Upper lobe of left lung (tissue), 6 donors: ENCODE measurements around the gene PLP1. TPM values are rescaled to one million over a fixed set of nuclear protein-coding genes. Genes with fewer than 3 reads are reported as not detected.
"Not testable (repeated sequence)": the region's sequence is repeated elsewhere in the genome, so short reads cannot be mapped to it uniquely, and the experiment has no call there.

ENCODE experiments used
- ATAC-seq, 2 donors: fragments of 200-7000 bp; cut with Tn5 transposase; one replicate each; pipeline ENCODE4 v1.9.1; 2022; ENCODE audit warnings: mild to moderate bottlenecking in 2 of 2, moderate library complexity in 2 of 2; ENCODE audit not compliant: low FRiP score in 2 of 2
- DNase-seq, 2 donors: peaks; one replicate each; pipeline ENCODE4 v3.0.0-alpha.2; 2019 to 2020
- H3K27ac ChIP-seq, 4 donors: fragments of 200-600 bp; sonication (generic); one replicate each; pipeline ENCODE4 v1.5.1; 2016 to 2019
- H3K27me3 ChIP-seq, 4 donors: fragments of 200-600 bp; sonication (generic); one replicate each; pipeline ENCODE4 v1.5.1; 2017 to 2019
- H3K36me3 ChIP-seq, 4 donors: fragments of 200-600 bp; sonication (generic); one replicate each; pipeline ENCODE4 v1.5.1; 2016 to 2019
- H3K4me1 ChIP-seq, 4 donors: fragments of 200-600 bp; sonication (generic); one replicate each; pipeline ENCODE4 v1.5.1; 2018 to 2019
- H3K4me3 ChIP-seq, 4 donors: fragments of 200-600 bp; sonication (generic); one replicate each; pipeline ENCODE4 v1.5.1; 2017 to 2019; ENCODE audit warnings: mild to moderate bottlenecking in 2 of 4, moderate library complexity in 1 of 4
- H3K9me3 ChIP-seq, 4 donors: fragments of 200-600 bp; sonication (generic); one replicate each; pipeline ENCODE4 v1.5.1; 2018 to 2019
- CTCF ChIP-seq, 6 experiments: fragments of 450-650 bp in 4 of 6; fragments of 200-600 bp in 2 of 6; sonication (generic) in 2 of 6; IDR thresholded peaks; one replicate each; pipeline ENCODE4 v1.5.1; 2016 to 2019; ENCODE audit warnings: antibody characterized with exemption in 6 of 6
- EP300 ChIP-seq, 4 donors: sonication (generic); formaldehyde crosslinking; IDR thresholded peaks; one replicate each; pipeline ENCODE4 v1.5.1; 2017; ENCODE audit warnings: antibody characterized with exemption in 4 of 4, control low read depth in 2 of 4
- POLR2A ChIP-seq, 4 donors: fragments of 450-650 bp; IDR thresholded peaks; one replicate each; pipeline ENCODE4 v1.5.1; 2016 to 2017; ENCODE audit warnings: antibody characterized with exemption in 4 of 4, mild to moderate bottlenecking in 2 of 4
- POLR2AphosphoS5 ChIP-seq, 2 donors: sonication (generic); formaldehyde crosslinking; IDR thresholded peaks; one replicate each; pipeline ENCODE4 v1.5.1; 2017; ENCODE audit warnings: antibody characterized with exemption in 2 of 2
- WGBS, 2 donors: methylation state at CpG; one replicate each; pipeline ENCODE4 v1.1.5; 2017 to 2018; 5-methylcytosine and 5-hydroxymethylcytosine counted together
- total RNA-seq, 6 donors: library from RNA; depleted of rRNA in 4 of 6; stranded (reverse); fragments of >200 nt in 4 of 6; gene quantifications; one replicate each; pipeline versions ENCODE4 v1.1.0 to v1.2.1, GENCODE V29; 2016 to 2021
- donor health status: DM: no; HTN: no; CAD: no; lungs with moderate emphysema.
- donor health status: DM: no; HTN: yes; CAD: no; lungs with severe emphysema.

The PLP1 gene
- total RNA-seq, 6 donors from 2014 or later: 0.49 to 2.1 TPM; not detected in 4

- no peaks in the 10 kb centered on the region for H3K36me3 ChIP-seq
- no peaks in the 10 kb centered on the region for H3K27me3 ChIP-seq
- H3K27ac ChIP-seq: no peak overlapping the region
- TF ChIP-seq POLR2A (IDR thresholded peaks at IDR 0.05) (no peak), POLR2AphosphoS5 (IDR thresholded peaks at IDR 0.05) (no peak), EP300 (IDR thresholded peaks at IDR 0.05) (no peak), CTCF (IDR thresholded peaks at IDR 0.05) (no peak)
- DNase-seq (no peak), ATAC-seq (no peak)
- H3K9me3 ChIP-seq: no peaks in the 10 kb centered on the region
- H3K4me1 ChIP-seq: no peaks in the 10 kb centered on the region
- no peak overlapping the region for H3K4me3 ChIP-seq
- 62 to 86% methylated on average over 2 to 3 of the region's 3 CpGs for WGBS, 2 donors
Observed at GRCh38 chrX:103811858-103812257, 35.2 kb downstream of the PLP1 start.

- not testable (repeated sequence) for H3K27me3 ChIP-seq, ATAC-seq, H3K4me1 ChIP-seq, H3K9me3 ChIP-seq, H3K27ac ChIP-seq, H3K4me3 ChIP-seq, DNase-seq, H3K36me3 ChIP-seq
- WGBS, 2 donors: 49 to 52% methylated on average over 5 of the region's 5 CpGs
Observed at GRCh38 chrX:103817101-103817500, 40.5 kb downstream of the PLP1 start.

- no peaks in the 10 kb centered on the region for H3K4me1 ChIP-seq
- no peaks in the 10 kb centered on the region for H3K36me3 ChIP-seq
- H3K27ac ChIP-seq: no peak overlapping the region
- no peak for DNase-seq
- 20% methylated on average over 5 of the region's 5 CpGs for WGBS, 2 donors
- TF ChIP-seq CTCF (IDR thresholded peaks at IDR 0.05) (peak; percentile 37 to 81 (median 48)), POLR2AphosphoS5 (IDR thresholded peaks at IDR 0.05) (no peak)
- H3K9me3 ChIP-seq: no peaks in the 10 kb centered on the region
- ATAC-seq: peak; percentile 63 to 69
- H3K4me3 ChIP-seq: no peak overlapping the region
- H3K27me3 ChIP-seq: no peaks in the 10 kb centered on the region
Observed at GRCh38 chrX:103817502-103817901, 40.9 kb downstream of the PLP1 start.

- H3K4me1 ChIP-seq: no peaks in the 10 kb centered on the region
- H3K9me3 ChIP-seq: no peaks in the 10 kb centered on the region
- no peaks in the 10 kb centered on the region for H3K27me3 ChIP-seq
- H3K36me3 ChIP-seq: no peaks in the 10 kb centered on the region
- no peak for DNase-seq
- TF ChIP-seq POLR2A (IDR thresholded peaks at IDR 0.05) (no peak), CTCF (IDR thresholded peaks at IDR 0.05) (no peak), EP300 (IDR thresholded peaks at IDR 0.05) (no peak), POLR2AphosphoS5 (IDR thresholded peaks at IDR 0.05) (no peak)
- H3K4me3 ChIP-seq: no peak overlapping the region
- no peak overlapping the region for H3K27ac ChIP-seq
- 52 to 61% methylated on average over 7 of the region's 7 CpGs for WGBS, 2 donors
- peak in 1 of 2 donors; percentile 79 for ATAC-seq
Observed at GRCh38 chrX:103818842-103819619, 42.4 kb downstream of the PLP1 start.

- WGBS, 2 donors: 94 to 100% methylated on average over 1 to 5 of the region's 6 CpGs
- H3K9me3 ChIP-seq, ATAC-seq, H3K4me3 ChIP-seq, DNase-seq, H3K27me3 ChIP-seq, H3K27ac ChIP-seq, H3K4me1 ChIP-seq, H3K36me3 ChIP-seq: not testable (repeated sequence)
Observed at GRCh38 chrX:103820802-103821201, 44.2 kb downstream of the PLP1 start.

GRCh38 chrX:103823591-103823990 is 47.0 kb downstream of the PLP1 start:
- DNase-seq (no peak), ATAC-seq (no peak)
- Histone ChIP-seq H3K36me3 (no peaks in the 10 kb centered on the region), H3K4me1 (no peaks in the 10 kb centered on the region), H3K9me3 (no peaks in the 10 kb centered on the region), H3K4me3 (no peak overlapping the region), H3K27ac (no peak overlapping the region), H3K27me3 (no peaks in the 10 kb centered on the region)
- TF ChIP-seq POLR2AphosphoS5 (IDR thresholded peaks at IDR 0.05): no peak
- no peak for TF ChIP-seq POLR2A (IDR thresholded peaks at IDR 0.05)
- TF ChIP-seq EP300 (IDR thresholded peaks at IDR 0.05): no peak
- TF ChIP-seq CTCF (IDR thresholded peaks at IDR 0.05): no peak
